Left lung (tissue), 10 donors: Measurements from ENCODE around the gene NTM. TPM values are rescaled to one million over a fixed set of nuclear protein-coding genes. Genes with fewer than 3 reads are reported as not detected.

Experiments used
- ATAC-seq: fragments of 200-7000 bp; cut with Tn5 transposase; one replicate; pipeline ENCODE4 v1.9.1; 2020; ENCODE audit warnings: moderate library complexity
- DNase-seq, 4 donors: peaks; one replicate each; pipeline ENCODE4 v3.0.0-alpha.2; 2013 to 2020
- H3K27ac ChIP-seq, 2 donors: fragments of 200-600 bp; sonication (generic) in 1 of 2; one replicate each; pipeline versions ENCODE4 v1.5.0 to v1.8.0; 2020 to 2021
- H3K27me3 ChIP-seq, 2 donors: fragments of 200-600 bp; sonication (generic) in 1 of 2; one replicate each; pipeline versions ENCODE4 v1.5.0 to v1.8.0; 2020 to 2021
- H3K36me3 ChIP-seq, 2 donors: fragments of 200-600 bp; sonication (generic) in 1 of 2; one replicate each; pipeline versions ENCODE4 v1.5.0 to v1.8.0; 2020 to 2021
- H3K4me1 ChIP-seq, 2 donors: fragments of 200-600 bp; one replicate each; pipeline ENCODE4 v1.8.0; 2021
- H3K4me3 ChIP-seq, 2 donors: fragments of 200-600 bp; sonication (generic) in 1 of 2; one replicate each; pipeline versions ENCODE4 v1.5.0 to v1.8.0; 2020 to 2021; ENCODE audit warnings: mild to moderate bottlenecking in 1 of 2
- H3K9me3 ChIP-seq, 2 donors: fragments of 200-600 bp; sonication (generic) in 1 of 2; one replicate each; pipeline versions ENCODE4 v1.5.0 to v1.8.0; 2020 to 2021
- CTCF ChIP-seq, 2 donors: fragments of 200-600 bp; sonication (generic) in 1 of 2; IDR thresholded peaks; one replicate each; pipeline versions ENCODE4 v1.5.0 to v1.8.0; 2021; ENCODE audit warnings: antibody characterized with exemption in 2 of 2
- intact Hi-C, 2 donors: fragments of 100-400 bp; cut with DNase I; formaldehyde crosslinking; loops; one replicate each; pipeline versions ENCODE4 v1.11.2 to v1.14.2; 2022
- polyA plus RNA-seq, 6 donors: library from polyadenylated mRNA; unstranded; fragments of 120-200 nt; gene quantifications; one replicate each; pipeline ENCODE4 v1.2.1, GENCODE V29; 2013; ENCODE audit not compliant: insufficient read length in 6 of 6
- total RNA-seq, 2 donors: library from RNA; stranded (reverse); fragmentation: NEBNext Ultra II Directional; extraction: Animal tissue kit (Norgen Biotek cat#: 25700); gene quantifications; one replicate each; pipeline ENCODE4 v1.2.1, GENCODE V29; 2021
- donor health status: DM: no; HTN: yes; CAD: no.
- donor health status: DM: no; HTN: no; CAD: no.

NTM gene
- total and polyA plus RNA-seq, 8 donors, result 9.5 to 31.0 (median 21.1) TPM

GRCh38 chr11:132088551-132088950 is 718.1 kb downstream of the NTM start:
- TF ChIP-seq CTCF (IDR thresholded peaks at IDR 0.05), result no peak
- no peak overlapping the region for H3K4me3 ChIP-seq
- no peak overlapping the region for H3K27ac ChIP-seq
- no peak for DNase-seq
- peaks cover 0 to 51% of the 10 kb centered on the region in 2 donors for H3K9me3 ChIP-seq
- H3K27me3 ChIP-seq, result no peaks in the 10 kb centered on the region
- no peaks in the 10 kb centered on the region for H3K36me3 ChIP-seq
- no peaks in the 10 kb centered on the region for H3K4me1 ChIP-seq
- intact Hi-C loops, result no loop called here
- ATAC-seq, result no peak

DNA sequence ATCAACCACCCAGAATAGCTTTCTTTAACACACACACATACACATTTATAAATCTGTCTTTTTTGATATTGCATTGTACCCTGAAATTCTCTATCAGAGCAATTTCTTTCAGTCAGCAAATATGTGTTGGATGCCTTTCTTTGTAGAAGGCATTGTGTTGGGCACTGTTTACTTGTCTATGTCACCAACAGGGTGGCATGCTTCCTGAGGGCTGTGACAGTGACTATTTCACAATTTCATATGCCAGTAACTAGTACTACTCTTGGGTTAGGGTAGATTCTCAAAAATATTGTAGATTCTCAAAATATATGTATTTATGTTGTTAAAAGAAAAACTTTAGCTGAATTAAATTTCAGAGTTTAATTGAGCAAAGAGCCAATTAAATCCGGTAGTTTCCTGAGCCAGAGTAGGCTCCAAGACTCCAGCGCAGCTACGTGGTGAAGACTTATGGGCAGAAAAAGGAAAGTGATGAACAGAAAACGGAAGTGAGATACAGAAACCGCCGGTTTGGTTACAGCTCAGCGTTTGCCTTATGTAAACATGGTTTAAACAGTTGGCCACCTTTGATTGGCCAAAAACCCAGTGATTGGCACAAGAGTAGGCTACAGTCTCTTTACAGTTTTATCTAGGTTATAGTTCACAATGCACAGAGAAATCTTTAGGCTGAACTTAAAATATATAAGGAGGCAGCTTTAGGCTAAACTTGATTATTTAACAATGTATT is 723.3 kb downstream of the NTM start:
- no peak for TF ChIP-seq CTCF (IDR thresholded peaks at IDR 0.05)
- no peaks in the 10 kb centered on the region for H3K27me3 ChIP-seq
- ATAC-seq (no peak), DNase-seq (no peak)
- H3K27ac ChIP-seq, result no peak overlapping the region
- no peaks in the 10 kb centered on the region for H3K9me3 ChIP-seq
- intact Hi-C loops, result no loop called here
- no peaks in the 10 kb centered on the region for H3K4me1 ChIP-seq
- no peak overlapping the region for H3K4me3 ChIP-seq
- H3K36me3 ChIP-seq, result no peaks in the 10 kb centered on the region

DNA sequence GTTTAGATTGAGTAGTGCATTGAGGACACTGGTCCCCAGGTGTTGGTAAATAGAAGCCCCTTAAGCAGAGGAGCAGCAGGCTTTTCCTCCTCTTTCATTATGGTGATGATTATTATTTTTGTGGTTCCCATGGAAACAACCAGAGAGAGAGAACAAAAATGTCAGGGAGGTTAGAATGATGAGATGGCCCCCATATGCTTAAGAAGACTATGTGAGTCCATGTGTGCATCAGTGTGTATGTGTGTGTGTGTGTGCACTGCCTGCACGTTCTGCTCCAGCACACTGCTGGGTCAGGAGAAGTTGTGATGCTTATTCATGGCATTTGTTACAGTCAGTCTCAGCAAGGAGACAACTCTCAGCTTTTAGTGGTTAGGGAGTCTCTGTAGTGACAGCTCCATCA is 724.2 kb downstream of the NTM start:
- intact Hi-C loops, result no loop called here
- Histone ChIP-seq H3K27me3 (no peaks in the 10 kb centered on the region), H3K4me1 (no peaks in the 10 kb centered on the region), H3K36me3 (no peaks in the 10 kb centered on the region), H3K27ac (no peak overlapping the region), H3K9me3 (no peaks in the 10 kb centered on the region), H3K4me3 (no peak overlapping the region)
- no peak for TF ChIP-seq CTCF (IDR thresholded peaks at IDR 0.05)
- DNase-seq (no peak), ATAC-seq (no peak)

GRCh38 chr11:132095230-132096131 is 725.1 kb downstream of the NTM start:
- Histone ChIP-seq H3K9me3 (no peaks in the 10 kb centered on the region), H3K27ac (no peak overlapping the region), H3K4me1 (no peaks in the 10 kb centered on the region), H3K4me3 (no peak overlapping the region), H3K36me3 (no peaks in the 10 kb centered on the region), H3K27me3 (no peaks in the 10 kb centered on the region)
- TF ChIP-seq CTCF (IDR thresholded peaks at IDR 0.05), result no peak
- no peak for ATAC-seq
- no peak for DNase-seq
- intact Hi-C loops, result no loop called here

DNA sequence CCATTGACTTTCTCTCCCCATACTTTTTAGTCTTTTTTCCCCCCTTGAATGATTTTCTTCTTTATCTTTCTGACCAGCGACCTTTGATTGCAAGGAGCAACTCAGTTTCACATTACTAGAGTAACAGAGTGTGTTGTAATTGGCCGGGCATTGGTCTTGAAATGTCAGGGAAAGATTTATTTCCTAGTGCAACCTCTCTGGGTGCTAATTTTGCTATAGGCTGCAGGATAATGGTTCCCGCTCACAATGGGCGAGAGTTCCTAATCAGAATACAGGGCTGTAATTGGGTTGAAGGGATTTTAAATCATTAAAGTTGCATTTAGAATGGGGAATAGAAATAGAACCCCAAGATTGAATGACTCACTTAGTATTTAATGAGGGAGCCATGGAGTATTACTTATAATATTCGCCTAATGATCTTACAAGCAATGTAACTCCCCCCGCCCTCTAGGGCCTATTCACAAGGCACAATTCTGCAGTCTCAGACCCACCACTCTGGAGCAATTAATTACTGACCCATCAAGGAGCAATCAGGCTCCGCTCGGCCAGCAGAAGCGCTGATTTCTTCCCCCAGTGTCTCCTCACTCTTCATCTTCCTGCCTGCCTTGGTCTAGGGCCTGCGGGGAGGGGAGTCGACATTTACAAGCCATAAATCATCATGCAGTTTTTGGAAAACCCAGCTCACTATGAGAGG is 725.9 kb downstream of the NTM start:
- DNase-seq, result no peak
- no peak for TF ChIP-seq CTCF (IDR thresholded peaks at IDR 0.05)
- no peaks in the 10 kb centered on the region for H3K27me3 ChIP-seq
- no peaks in the 10 kb centered on the region for H3K36me3 ChIP-seq
- no peak for ATAC-seq
- no peaks in the 10 kb centered on the region for H3K9me3 ChIP-seq
- H3K4me3 ChIP-seq, result no peak overlapping the region
- intact Hi-C loops, result no loop called here
- no peaks in the 10 kb centered on the region for H3K4me1 ChIP-seq
- no peak overlapping the region for H3K27ac ChIP-seq
